ENCODE results near the gene DNM3. TPM values are rescaled to one million over a fixed set of nuclear protein-coding genes. Genes with fewer than 3 reads are reported as not detected.

The DNM3 gene
- total RNA-seq, 1 experiment from 2014 or later, result 2.7 TPM

GRCh38 chr1:172241540-172241939 lies 400.2 kb downstream of the DNM3 start:
- no peak overlapping the region for H2BK15ac ChIP-seq (ENCODE audit: low read depth, low read length)
- no peak overlapping the region for H2AFZ ChIP-seq (ENCODE audit: low read length)
- no peak overlapping the region for H3K27ac ChIP-seq (ENCODE audit: insufficient read length, low read depth, low read length)
- Mint-ChIP-seq H3K27me3 (ENCODE audit: low read depth) (no peaks in the 10 kb centered on the region; the same call in 1 of the 2 replicates), H3K9me3 (no peaks in the 10 kb centered on the region; a peak in 1 of 5 replicates), H3K27ac (no peak overlapping the region), H3K36me3 (ENCODE audit: insufficient read depth in 1 of 3, low read depth in 3 of 3) (no peaks in the 10 kb centered on the region; a peak in 1 of 7 replicates), H3K4me1 (peaks cover 0 to 4% of the 10 kb centered on the region in 2 experiments; a peak in 1 of 4 replicates), H3K4me3 (no peak overlapping the region)
- H4K5ac ChIP-seq (ENCODE audit: insufficient read length, low read depth, low read length), result no peak overlapping the region
- H3K23ac ChIP-seq (ENCODE audit: insufficient read length, low read depth, low read length), result no peak overlapping the region
- H2AK5ac ChIP-seq (ENCODE audit: insufficient read length, low read length), result no peak overlapping the region
- H3K18ac ChIP-seq (ENCODE audit: insufficient read length, low read depth, low read length), result no peak overlapping the region
- no peaks in the 10 kb centered on the region for H3K79me2 ChIP-seq (ENCODE audit: insufficient read depth, low read length)
- H3K9me3 ChIP-seq (ENCODE audit: control insufficient read depth, low read depth, low read length), result no peaks in the 10 kb centered on the region
- no CpG with 5 or more reads among the region's 1 CpG for WGBS (ENCODE audit: extremely low coverage, insufficient read length, low lambda C conversion rate)
- H3K9ac ChIP-seq (ENCODE audit: extremely low read depth, insufficient read length, low read length), result no peak overlapping the region
- no peak overlapping the region for H2BK12ac ChIP-seq (ENCODE audit: insufficient read length, low read depth, low read length)
- peak overlapping the region; percentile 26 for H2BK20ac ChIP-seq (ENCODE audit: low read depth, low read length, poor library complexity, severe bottlenecking)
- no peak overlapping the region for H3K56ac ChIP-seq (ENCODE audit: insufficient read length, low read depth, low read length)
- DNase-seq, result no peak
- no peak overlapping the region for H3K4ac ChIP-seq (ENCODE audit: low read depth, low read length)
- H3K27me3 ChIP-seq (ENCODE audit: insufficient read depth, low read length), result 0 out of 2 replicates have a peak, but pooled peaks cover 2% of the 10 kb centered on the region
- no peak overlapping the region for H2BK120ac ChIP-seq (ENCODE audit: low read depth, low read length, poor library complexity, severe bottlenecking)
- H4K91ac ChIP-seq (ENCODE audit: insufficient read length, low read depth, low read length), result no peak overlapping the region
- H4K8ac ChIP-seq (replicated peaks; ENCODE audit: insufficient read length, low read depth, low read length), result no peak overlapping the region
- H3K14ac ChIP-seq (ENCODE audit: insufficient read depth, low read length), result no peak overlapping the region
- TF ChIP-seq CTCF (conservative IDR thresholded peaks at IDR 0.05), result no peak
- no peak overlapping the region for H2BK5ac ChIP-seq (ENCODE audit: insufficient read length, low read length)
- H3K4me1 ChIP-seq (ENCODE audit: insufficient read depth, low read length), result no peaks in the 10 kb centered on the region
- no peak overlapping the region for H3T11ph ChIP-seq (ENCODE audit: low read length)
- H4K20me1 ChIP-seq (ENCODE audit: control insufficient read depth, insufficient read depth, insufficient read length), result no peaks in the 10 kb centered on the region
- no peak overlapping the region for H3K4me2 ChIP-seq (ENCODE audit: insufficient read depth, insufficient read length, low read length)
- no peaks in the 10 kb centered on the region for H3K79me1 ChIP-seq (ENCODE audit: insufficient read depth, low read depth, low read length, poor library complexity, severe bottlenecking)
- no peaks in the 10 kb centered on the region for H3K23me2 ChIP-seq (ENCODE audit: insufficient read length, low read depth, low read length, poor library complexity, severe bottlenecking)
